ENCODE measurements around the gene FHAD1.
"Not testable (repeated sequence)": the region's sequence is repeated elsewhere in the genome, so short reads cannot be mapped to it uniquely, and the experiment has no call there.

The FHAD1 gene

DNA sequence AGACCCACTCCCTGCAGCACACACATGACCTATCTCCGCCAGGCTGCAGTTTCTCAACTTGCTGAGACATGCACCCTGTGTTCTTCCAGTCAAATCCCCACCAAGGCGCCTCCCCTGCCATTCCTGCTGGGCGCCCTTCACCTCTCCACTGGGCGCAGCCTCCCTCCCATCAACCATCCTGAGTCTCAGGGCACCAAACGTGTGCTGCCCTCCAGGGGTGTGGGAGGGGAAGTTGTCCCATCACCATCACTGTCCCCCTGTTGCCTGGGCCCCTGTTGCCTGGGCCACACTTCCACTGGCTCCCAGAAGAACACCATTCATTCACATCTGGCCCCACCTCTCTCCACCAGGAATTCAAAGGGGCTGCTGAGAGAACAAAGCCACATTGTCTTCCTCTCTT lies 117.7 kb downstream of the FHAD1 start:
- no peak overlapping the region for H3K4me3 ChIP-seq (ENCODE audit: insufficient read depth, low read depth, low read length)

DNA sequence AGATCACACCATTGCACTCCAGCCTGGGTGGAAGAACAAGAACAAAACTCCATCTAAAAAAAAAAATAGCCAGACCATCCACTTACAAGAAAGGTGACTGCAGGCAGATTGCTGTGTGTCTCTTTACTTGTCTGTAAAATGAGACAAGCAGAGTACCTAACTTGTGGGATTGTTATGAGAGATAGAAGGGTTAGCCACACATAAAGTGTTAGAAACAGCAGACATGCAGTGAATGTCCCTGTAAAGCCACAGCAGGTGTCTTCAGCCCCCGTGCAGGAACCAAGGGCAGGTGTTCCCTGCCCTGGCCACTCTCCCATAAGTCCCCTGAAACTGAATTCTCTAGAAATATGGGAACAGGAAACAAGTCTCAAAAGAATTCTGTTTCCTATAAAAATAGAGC lies 121.9 kb downstream of the FHAD1 start:
- no peak overlapping the region for H3K27ac ChIP-seq (ENCODE audit: insufficient read depth, low read depth, low read length, poor library complexity, severe bottlenecking)
- no peaks in the 10 kb centered on the region for H3K27me3 ChIP-seq (ENCODE audit: control insufficient read depth, insufficient read depth, low read length, poor library complexity, severe bottlenecking)
- H3K4me3 ChIP-seq (ENCODE audit: insufficient read depth, low read depth, low read length): no peak overlapping the region
- WGBS, 2 experiments: 48 to 63% methylated on average over 1 of the region's 1 CpG
- H3K9me3 ChIP-seq (ENCODE audit: control insufficient read depth, low read length): no peaks in the 10 kb centered on the region
- peaks cover 6% of the 10 kb centered on the region for H3K4me1 ChIP-seq (ENCODE audit: control insufficient read depth, insufficient read depth, low read length)
- H3K36me3 ChIP-seq (ENCODE audit: control insufficient read depth, insufficient read depth, low read length): no peaks in the 10 kb centered on the region

More for the DNA sequence above, 117.7 kb downstream of the FHAD1 start:
- Histone ChIP-seq H3K4me1 (ENCODE audit: control insufficient read depth, insufficient read depth, low read length) (peaks cover 6% of the 10 kb centered on the region), H3K36me3 (ENCODE audit: control insufficient read depth, insufficient read depth, low read length) (no peaks in the 10 kb centered on the region), H3K27ac (ENCODE audit: insufficient read depth, low read depth, low read length, poor library complexity, severe bottlenecking) (no peak overlapping the region), H3K9me3 (ENCODE audit: control insufficient read depth, low read length) (no peaks in the 10 kb centered on the region), H3K27me3 (ENCODE audit: control insufficient read depth, insufficient read depth, low read length, poor library complexity, severe bottlenecking) (no peaks in the 10 kb centered on the region)
- WGBS, 2 experiments: 72 to 77% methylated on average over 5 of the region's 5 CpGs

DNA sequence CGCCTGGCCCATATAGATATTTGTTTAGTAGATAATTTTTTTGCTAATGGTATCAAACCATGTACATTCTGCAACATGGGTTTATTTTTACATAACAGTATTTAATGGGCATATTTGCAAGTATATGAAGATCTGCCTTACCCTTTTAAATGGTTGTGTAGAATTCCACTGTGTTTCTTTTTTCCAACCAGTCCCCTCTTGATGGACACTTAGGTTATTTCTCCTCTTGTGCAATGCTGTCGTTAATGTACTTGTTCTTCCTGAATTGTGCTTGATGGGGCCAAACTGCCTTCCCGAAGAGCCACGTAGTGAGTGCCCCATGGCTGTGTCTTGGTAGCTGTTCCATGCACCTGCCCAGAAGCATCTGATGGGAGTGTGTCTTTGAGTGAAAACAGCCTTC lies 123.2 kb downstream of the FHAD1 start:
- Histone ChIP-seq H3K36me3 (ENCODE audit: control insufficient read depth, insufficient read depth, low read length) (no peaks in the 10 kb centered on the region), H3K4me3 (ENCODE audit: insufficient read depth, low read depth, low read length) (no peak overlapping the region), H3K9me3 (ENCODE audit: control insufficient read depth, low read length) (no peaks in the 10 kb centered on the region), H3K4me1 (ENCODE audit: control insufficient read depth, insufficient read depth, low read length) (no peaks in the 10 kb centered on the region), H3K27me3 (ENCODE audit: control insufficient read depth, insufficient read depth, low read length, poor library complexity, severe bottlenecking) (no peaks in the 10 kb centered on the region), H3K27ac (ENCODE audit: insufficient read depth, low read depth, low read length, poor library complexity, severe bottlenecking) (no peak overlapping the region)
- 89 to 96% methylated on average over 3 to 4 of the region's 4 CpGs for WGBS, 2 experiments

DNA sequence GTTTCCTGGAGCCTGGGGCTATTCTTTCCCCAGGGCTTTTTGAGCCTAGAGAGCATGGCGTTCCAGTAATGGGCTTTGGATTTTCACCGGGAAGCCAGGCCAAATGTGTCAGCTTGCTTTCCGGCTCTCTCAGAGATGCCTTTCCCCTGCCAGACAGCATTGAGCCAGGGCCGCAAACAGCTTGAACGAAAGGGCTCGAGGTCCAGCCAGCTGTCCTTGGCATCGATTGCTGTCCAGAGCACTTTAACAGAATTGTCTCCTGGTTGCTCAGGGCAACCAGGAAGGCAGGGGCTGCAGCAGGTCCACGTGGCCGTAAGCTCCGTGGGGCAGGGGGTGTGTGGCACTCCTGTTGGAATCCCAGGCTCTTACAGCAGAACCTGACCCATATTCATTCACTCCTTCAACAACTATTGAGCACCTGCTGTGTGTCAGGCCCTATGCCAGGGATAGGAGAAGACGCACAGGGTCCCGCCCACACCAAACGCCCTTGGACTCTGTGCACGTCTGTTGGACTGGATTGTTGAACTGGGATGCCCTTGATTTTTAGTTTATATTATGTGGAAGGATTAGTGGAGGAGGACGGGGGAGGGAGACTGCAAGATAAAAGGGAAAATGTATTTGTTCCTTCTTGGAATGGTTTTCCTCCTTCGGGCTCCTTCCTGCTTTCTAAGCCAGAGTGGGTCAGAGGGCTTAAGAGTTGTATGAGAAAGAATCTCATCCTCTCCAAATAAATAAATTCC lies 123.9 kb downstream of the FHAD1 start:
- 88 to 94% methylated on average over 15 to 16 of the region's 16 CpGs for WGBS, 2 experiments
- H3K27ac ChIP-seq (ENCODE audit: insufficient read depth, low read depth, low read length, poor library complexity, severe bottlenecking): no peak overlapping the region
- H3K36me3 ChIP-seq (ENCODE audit: control insufficient read depth, insufficient read depth, low read length): no peaks in the 10 kb centered on the region

DNA sequence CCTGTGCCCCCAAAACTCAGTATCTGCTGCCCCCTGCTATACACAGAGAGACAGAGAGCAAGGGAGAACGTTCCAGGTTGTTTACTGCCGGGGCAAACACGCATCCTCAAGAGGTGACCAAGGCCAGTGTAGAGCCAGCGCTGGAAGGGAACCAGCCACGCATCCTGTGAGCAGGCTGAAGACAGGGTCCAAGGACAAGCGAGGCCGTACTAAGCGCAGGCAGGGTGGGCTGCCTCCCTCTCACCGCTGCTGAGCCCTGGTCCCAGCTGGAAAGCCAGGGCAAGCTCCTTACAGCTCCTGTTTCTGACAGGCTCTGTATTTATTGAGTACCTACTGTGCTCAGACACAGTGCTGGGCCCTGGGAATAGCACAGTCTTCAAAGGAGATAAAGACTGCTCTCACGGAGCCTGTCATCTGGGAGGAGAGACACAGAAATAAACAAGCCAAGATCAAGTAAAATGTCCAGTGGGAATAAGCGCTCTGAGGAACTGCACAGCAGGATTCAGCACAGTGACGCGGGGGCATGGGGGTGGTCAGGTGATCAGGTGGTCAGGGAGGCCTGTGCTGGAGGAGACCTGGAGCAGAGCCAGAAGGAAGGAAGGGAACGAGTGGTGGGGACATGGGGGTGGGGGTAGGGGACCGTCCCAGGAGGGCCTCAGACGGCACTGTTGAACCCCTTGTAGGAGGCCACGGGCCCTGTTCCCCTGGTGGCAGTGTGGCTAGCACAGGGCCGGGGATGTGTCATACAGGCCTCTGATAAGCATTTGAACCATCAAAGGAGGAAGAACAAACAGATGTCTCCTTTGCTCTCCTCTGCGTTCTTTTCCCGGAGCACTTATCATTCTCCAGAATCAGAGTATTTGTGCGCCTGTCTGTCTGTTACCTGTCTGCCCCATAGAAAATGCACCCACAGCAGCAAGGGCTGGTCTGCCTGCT lies 124.9 kb downstream of the FHAD1 start:
- H3K36me3 ChIP-seq (ENCODE audit: control insufficient read depth, insufficient read depth, low read length): no peaks in the 10 kb centered on the region
- no peak overlapping the region for H3K27ac ChIP-seq (ENCODE audit: insufficient read depth, low read depth, low read length, poor library complexity, severe bottlenecking)
- no peak overlapping the region for H3K4me3 ChIP-seq (ENCODE audit: insufficient read depth, low read depth, low read length)
- H3K4me1 ChIP-seq (ENCODE audit: control insufficient read depth, insufficient read depth, low read length): no peaks in the 10 kb centered on the region
- H3K9me3 ChIP-seq (ENCODE audit: control insufficient read depth, low read length): no peaks in the 10 kb centered on the region
- no peaks in the 10 kb centered on the region for H3K27me3 ChIP-seq (ENCODE audit: control insufficient read depth, insufficient read depth, low read length, poor library complexity, severe bottlenecking)
- WGBS, 2 experiments: 89 to 90% methylated on average over 21 of the region's 21 CpGs

More for the DNA sequence above, 123.9 kb downstream of the FHAD1 start:
- Histone ChIP-seq H3K4me3 (ENCODE audit: insufficient read depth, low read depth, low read length) (no peak overlapping the region), H3K4me1 (ENCODE audit: control insufficient read depth, insufficient read depth, low read length) (no peaks in the 10 kb centered on the region), H3K9me3 (ENCODE audit: control insufficient read depth, low read length) (no peaks in the 10 kb centered on the region), H3K27me3 (ENCODE audit: control insufficient read depth, insufficient read depth, low read length, poor library complexity, severe bottlenecking) (no peaks in the 10 kb centered on the region)

DNA sequence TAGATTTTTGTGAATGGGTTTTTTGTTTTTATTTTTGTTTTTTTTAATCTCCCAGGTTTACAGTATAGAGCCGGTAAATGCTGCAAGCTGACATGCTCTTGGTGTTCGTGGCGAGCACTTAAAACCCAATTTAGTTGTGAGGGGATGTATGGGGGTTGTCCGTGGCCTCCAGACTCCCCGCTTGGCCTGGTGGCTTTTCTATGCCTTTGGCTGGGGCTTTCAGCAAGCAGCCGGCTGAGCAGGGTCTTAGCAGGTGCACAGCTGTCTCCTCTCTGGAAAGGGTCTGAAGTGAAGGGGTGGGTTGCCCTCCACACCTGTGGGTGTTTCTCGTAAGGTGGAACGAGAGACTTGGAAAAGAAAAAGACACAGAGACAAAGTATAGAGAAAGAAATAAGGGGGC lies 131.7 kb downstream of the FHAD1 start:
- Histone ChIP-seq H3K4me1 (ENCODE audit: control insufficient read depth, insufficient read depth, low read length) (peaks cover 8% of the 10 kb centered on the region), H3K36me3 (ENCODE audit: control insufficient read depth, insufficient read depth, low read length) (no peaks in the 10 kb centered on the region), H3K27ac (ENCODE audit: insufficient read depth, low read depth, low read length, poor library complexity, severe bottlenecking) (no peak overlapping the region), H3K4me3 (ENCODE audit: insufficient read depth, low read depth, low read length) (no peak overlapping the region), H3K9me3 (ENCODE audit: control insufficient read depth, low read length) (no peaks in the 10 kb centered on the region), H3K27me3 (ENCODE audit: control insufficient read depth, insufficient read depth, low read length, poor library complexity, severe bottlenecking) (peaks cover 6% of the 10 kb centered on the region)
- 75 to 79% methylated on average over 8 of the region's 8 CpGs for WGBS, 2 experiments

DNA sequence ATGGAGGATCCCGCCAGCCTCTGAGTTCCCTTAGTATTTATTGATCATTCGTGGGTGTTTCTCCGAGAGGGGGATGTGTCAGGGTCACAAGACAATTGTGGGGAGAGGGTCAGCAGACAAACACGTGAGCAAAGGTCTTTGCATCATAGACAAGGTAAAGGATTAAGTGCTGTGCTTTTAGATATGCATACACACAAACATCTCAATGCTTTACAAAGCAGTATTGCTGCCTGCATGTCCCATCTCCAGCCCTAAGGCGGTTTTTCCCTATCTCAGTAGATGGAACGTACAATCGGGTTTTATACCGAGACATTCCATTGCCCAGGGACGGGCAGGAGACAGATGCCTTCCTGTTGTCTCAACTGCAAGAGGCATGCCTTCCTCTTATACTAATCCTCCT lies 132.1 kb downstream of the FHAD1 start:
- not testable (repeated sequence) for H3K9me3 ChIP-seq (ENCODE audit: control insufficient read depth, low read length); H3K27ac ChIP-seq (ENCODE audit: insufficient read depth, low read depth, low read length, poor library complexity, severe bottlenecking); H3K27me3 ChIP-seq (ENCODE audit: control insufficient read depth, insufficient read depth, low read length, poor library complexity, severe bottlenecking); H3K4me3 ChIP-seq (ENCODE audit: insufficient read depth, low read depth, low read length); H3K36me3 ChIP-seq (ENCODE audit: control insufficient read depth, insufficient read depth, low read length)
- peaks cover 12% of the 10 kb centered on the region for H3K4me1 ChIP-seq (ENCODE audit: control insufficient read depth, insufficient read depth, low read length)
- WGBS, 2 experiments: 70 to 73% methylated on average over 5 to 8 of the region's 9 CpGs

DNA sequence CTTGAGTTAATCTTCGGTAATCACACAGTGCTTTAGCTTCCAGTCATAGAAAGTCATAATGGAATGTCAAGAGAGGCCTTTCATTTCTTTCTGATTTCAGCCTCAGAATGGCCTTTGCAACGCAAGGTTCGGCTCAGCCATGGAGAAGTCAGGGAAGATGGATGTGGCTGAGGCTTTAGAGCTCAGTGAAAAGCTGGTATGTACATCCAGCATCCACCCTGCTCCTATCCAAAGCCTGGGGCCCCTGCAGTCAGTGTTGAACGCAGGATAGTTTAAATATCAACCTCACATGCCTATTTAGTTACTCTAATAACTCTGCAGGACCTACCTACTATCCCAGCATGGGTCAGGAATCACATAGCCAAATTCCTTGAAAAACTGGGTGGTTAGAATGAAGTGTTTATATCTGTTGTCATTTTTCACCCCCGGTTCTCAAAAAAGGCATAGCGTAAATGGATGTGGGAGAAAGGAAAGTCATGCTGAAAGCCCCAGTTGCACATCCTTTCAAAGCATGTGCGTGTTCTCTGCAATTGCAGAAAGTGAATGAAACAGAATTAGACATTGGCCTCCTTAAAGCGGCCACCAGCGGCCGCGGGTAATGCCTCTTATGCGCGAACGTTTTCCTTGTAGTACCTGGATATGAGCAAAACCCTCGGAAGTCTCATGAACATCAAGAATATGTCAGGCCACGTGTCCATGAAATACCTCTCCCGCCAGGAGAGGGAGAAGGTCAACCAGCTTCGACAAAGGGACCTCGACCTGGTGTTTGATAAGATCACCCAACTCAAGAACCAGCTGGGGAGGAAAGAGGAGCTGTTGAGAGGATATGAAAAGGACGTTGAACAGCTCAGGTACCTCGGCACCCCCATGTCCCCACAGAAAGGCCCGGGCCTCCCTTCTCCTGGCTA lies 133.8 kb downstream of the FHAD1 start:
- Histone ChIP-seq H3K4me1 (ENCODE audit: control insufficient read depth, insufficient read depth, low read length) (peaks cover 22% of the 10 kb centered on the region), H3K27me3 (ENCODE audit: control insufficient read depth, insufficient read depth, low read length, poor library complexity, severe bottlenecking) (peaks cover 26% of the 10 kb centered on the region), H3K27ac (ENCODE audit: insufficient read depth, low read depth, low read length, poor library complexity, severe bottlenecking) (no peak overlapping the region), H3K4me3 (ENCODE audit: insufficient read depth, low read depth, low read length) (no peak overlapping the region), H3K9me3 (ENCODE audit: control insufficient read depth, low read length) (no peaks in the 10 kb centered on the region), H3K36me3 (ENCODE audit: control insufficient read depth, insufficient read depth, low read length) (no peaks in the 10 kb centered on the region)
- WGBS, 2 experiments: 92 to 93% methylated on average over 22 of the region's 22 CpGs

DNA sequence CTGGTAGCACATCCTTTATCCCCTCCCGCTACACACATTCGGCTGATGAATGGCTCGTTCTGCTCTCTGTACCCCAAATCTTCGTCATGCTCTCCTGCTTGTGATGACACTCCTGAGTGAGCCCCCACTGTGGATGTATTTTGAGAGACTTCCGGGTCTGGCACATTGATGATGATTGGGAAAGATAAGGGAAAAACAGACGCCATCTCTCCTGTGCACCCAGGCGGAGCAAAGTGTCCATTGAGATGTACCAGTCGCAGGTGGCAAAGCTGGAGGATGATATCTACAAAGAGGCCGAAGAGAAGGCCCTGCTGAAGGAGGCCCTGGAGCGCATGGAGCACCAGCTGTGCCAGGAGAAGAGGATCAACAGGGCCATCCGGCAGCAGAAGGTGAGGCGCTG lies 134.8 kb downstream of the FHAD1 start:
- Histone ChIP-seq H3K4me3 (ENCODE audit: insufficient read depth, low read depth, low read length) (no peak overlapping the region), H3K36me3 (ENCODE audit: control insufficient read depth, insufficient read depth, low read length) (no peaks in the 10 kb centered on the region), H3K9me3 (ENCODE audit: control insufficient read depth, low read length) (no peaks in the 10 kb centered on the region), H3K27me3 (ENCODE audit: control insufficient read depth, insufficient read depth, low read length, poor library complexity, severe bottlenecking) (peaks cover 34% of the 10 kb centered on the region), H3K4me1 (ENCODE audit: control insufficient read depth, insufficient read depth, low read length) (peaks cover 25% of the 10 kb centered on the region), H3K27ac (ENCODE audit: insufficient read depth, low read depth, low read length, poor library complexity, severe bottlenecking) (no peak overlapping the region)
- 94 to 95% methylated on average over 12 of the region's 12 CpGs for WGBS, 2 experiments
